ENCODE data around the gene TAMM41. TPM values are rescaled to one million over a fixed set of nuclear protein-coding genes. Genes with fewer than 3 reads are reported as not detected.

TAMM41 gene
- total RNA-seq, 2 experiments from 2014 or later, result 25.5 to 25.6 TPM

DNA sequence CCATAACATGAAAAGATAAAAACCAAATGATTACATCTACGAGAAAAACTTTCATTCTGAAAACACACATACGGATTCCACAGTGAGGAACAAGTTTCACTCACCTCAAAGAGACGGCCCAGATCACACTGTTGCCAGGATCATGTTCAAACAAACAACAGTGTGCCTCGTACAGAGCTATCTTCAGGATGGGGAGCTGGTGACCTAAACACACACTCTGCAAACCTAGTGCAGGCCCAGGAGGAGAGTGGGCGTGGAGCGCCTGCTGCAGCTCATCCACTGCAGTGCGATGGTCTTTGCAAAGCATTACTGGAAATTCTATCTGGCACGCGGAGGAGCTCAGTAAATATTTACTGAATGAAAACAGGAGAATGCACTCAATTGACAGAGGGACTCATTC is 38.5 kb downstream of the TAMM41 start:
- Mint-ChIP-seq H3K27ac (no peak overlapping the region), H3K4me1 (ENCODE audit: low read depth) (no peaks in the 10 kb centered on the region), H3K4me3 (no peak overlapping the region), H3K36me3 (peaks cover 39% of the 10 kb centered on the region), H3K9me3 (no peaks in the 10 kb centered on the region), H3K27me3 (no peaks in the 10 kb centered on the region)
- DNase-seq, result no peak
- intact Hi-C loops (cut with micrococcal nuclease), result no loop called here
- ChIA-PET POLR2A (interaction anchor here (1.0 kb wide), 1 partner anchor 38 kb away, joined by 3 read pairs; the partner anchor contains the start of gene TAMM41), CTCF (interaction anchor here (0.6 to 1.5 kb wide), 3 partner anchors 13 to 1021 kb away, joined by 3 to 4 read pairs (median 3); no protein-coding TSS in a partner anchor)

DNA sequence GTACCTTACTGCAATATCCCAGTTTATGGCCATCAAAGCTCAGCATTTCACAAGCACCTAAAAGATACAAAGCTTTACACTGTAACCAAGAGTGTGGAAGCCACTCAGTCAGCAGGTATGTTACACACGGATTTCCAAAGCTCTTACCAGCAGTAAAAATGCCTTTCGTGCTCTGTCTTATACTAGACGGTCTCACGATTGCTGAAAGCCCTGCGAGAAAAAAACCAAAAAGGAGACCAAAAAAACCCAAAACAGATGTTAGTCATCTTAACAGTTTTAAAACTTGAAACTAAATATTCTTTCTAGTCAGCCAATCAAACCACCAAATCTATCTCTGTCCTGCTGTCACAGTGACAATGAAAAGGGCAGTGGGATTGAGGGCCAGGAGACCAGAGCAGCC is 39.0 kb downstream of the TAMM41 start:
- intact Hi-C loops (cut with micrococcal nuclease), result no loop called here
- H3K27me3 Mint-ChIP-seq, result no peaks in the 10 kb centered on the region
- no peak overlapping the region for H3K4me3 Mint-ChIP-seq
- no peak for DNase-seq
- ChIA-PET POLR2A (interaction anchor here (1.0 kb wide), 1 partner anchor 39 kb away, joined by 3 read pairs; the partner anchor contains the start of gene TAMM41), CTCF (interaction anchor here (0.6 to 1.5 kb wide), 2 partner anchors 43 to 1021 kb away, joined by 3 to 4 read pairs; no protein-coding TSS in a partner anchor)
- peaks cover 44% of the 10 kb centered on the region for H3K36me3 Mint-ChIP-seq
- H3K4me1 Mint-ChIP-seq (ENCODE audit: low read depth), result no peaks in the 10 kb centered on the region
- no peak overlapping the region for H3K27ac Mint-ChIP-seq
- no peaks in the 10 kb centered on the region for H3K9me3 Mint-ChIP-seq

DNA sequence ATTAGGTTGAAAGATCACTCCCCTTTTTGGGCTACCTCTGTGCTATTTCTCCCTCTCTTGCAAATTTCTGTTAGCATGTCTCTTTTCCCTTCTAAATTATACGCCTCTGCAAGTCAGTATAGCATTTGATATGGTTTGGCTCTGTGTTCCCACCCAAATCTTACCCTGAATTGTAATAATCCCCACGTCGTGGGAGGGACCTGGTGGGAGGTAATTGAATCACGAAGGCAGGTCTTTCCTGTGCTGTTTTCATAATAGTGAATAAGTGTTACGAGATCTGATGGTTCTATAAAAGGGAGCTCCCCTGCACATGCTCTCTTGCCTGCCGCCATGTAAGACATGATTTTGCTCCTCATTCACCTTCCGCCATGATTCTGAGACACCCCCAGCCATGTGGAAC is 41.0 kb downstream of the TAMM41 start:
- no peak for DNase-seq
- Mint-ChIP-seq H3K9me3 (no peaks in the 10 kb centered on the region), H3K27me3 (no peaks in the 10 kb centered on the region), H3K4me3 (no peak overlapping the region), H3K36me3 (peaks cover 59% of the 10 kb centered on the region), H3K4me1 (ENCODE audit: low read depth) (no peaks in the 10 kb centered on the region), H3K27ac (no peak overlapping the region)
- ChIA-PET POLR2A (no interaction called here), CTCF (interaction anchor here (0.6 to 2.9 kb wide), 3 partner anchors 12 to 155 kb away, joined by 3 to 12 read pairs (median 10); no protein-coding TSS in a partner anchor)
- intact Hi-C loops (cut with micrococcal nuclease), result no loop called here

DNA sequence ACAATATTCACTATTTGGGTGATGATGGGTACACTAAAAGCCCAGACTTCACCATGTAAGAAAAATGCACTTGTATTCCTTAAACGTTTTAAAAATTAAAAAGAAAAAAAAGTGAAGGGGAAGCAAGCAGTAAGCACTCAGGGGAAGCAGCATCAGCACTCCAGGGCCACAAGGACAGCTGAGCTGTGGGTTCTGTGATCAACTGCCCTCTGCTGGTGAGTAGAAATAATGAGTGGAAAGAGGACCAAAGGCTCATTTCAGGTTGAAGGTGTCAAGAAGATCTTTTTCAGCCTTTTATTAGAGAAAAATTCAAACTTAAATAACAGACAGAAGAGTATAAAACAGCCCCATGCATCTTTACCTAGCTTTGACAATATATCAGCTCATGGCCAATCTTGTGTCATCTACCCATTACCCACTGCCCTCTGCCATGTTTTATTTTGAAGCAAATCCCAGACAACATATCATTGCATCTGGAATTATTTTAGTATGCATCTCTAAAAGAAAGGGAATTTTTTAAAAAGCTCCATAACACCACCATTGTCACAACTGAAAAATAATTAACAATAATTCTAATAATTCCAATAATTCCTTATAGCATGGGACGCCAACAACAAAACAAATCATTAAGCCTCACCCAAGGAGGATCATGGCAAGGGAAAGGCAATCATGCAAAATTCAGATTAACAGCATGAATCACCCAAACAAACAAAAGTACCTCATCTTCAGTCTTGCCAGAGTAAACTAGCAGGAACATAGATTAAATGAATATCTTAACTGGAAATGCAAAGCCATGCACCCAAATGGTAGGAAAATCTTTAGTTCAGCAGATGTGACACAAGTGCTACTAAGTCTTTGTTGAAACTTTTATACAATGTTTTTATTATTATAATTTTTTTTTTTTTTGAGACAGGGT is 42.5 kb downstream of the TAMM41 start:
- CTCF ChIA-PET, result interaction anchor here (0.6 to 2.9 kb wide), 32 partner anchors 9 to 1395 kb away, joined by 3 to 12 read pairs (median 3); no protein-coding TSS in a partner anchor
- Mint-ChIP-seq H3K36me3 (peaks cover 67% of the 10 kb centered on the region), H3K9me3 (no peaks in the 10 kb centered on the region), H3K27ac (no peak overlapping the region), H3K4me3 (no peak overlapping the region), H3K27me3 (no peaks in the 10 kb centered on the region), H3K4me1 (ENCODE audit: low read depth) (peaks cover 2% of the 10 kb centered on the region)
- intact Hi-C loops (cut with micrococcal nuclease), result loop anchor here (1.0 to 5.0 kb wide), 3 partner anchors 87 to 425 kb away; no protein-coding TSS in a partner anchor
- POLR2A ChIA-PET, result no interaction called here
- DNase-seq, result peak; percentile 42

DNA sequence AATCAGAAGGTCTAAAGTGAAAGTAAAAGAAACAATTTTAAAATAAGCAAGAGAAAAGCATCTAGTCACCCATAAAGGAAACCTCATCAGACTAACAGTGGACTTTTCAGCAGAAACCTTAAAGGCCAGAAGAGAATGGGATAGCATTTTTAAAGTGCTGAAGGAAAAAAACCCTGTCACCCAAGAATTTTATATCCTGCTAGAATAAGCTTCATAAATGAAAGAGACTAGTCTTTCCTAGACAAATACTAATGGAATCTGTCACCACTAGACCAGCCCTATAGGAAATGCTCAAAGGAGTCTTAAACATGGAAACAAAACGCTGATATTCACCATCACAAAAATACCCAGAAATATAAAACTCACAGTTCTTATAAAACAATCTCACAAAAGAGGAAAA is 46.9 kb downstream of the TAMM41 start:
- ChIA-PET POLR2A (no interaction called here), CTCF (no interaction called here)
- intact Hi-C loops (cut with micrococcal nuclease), result loop anchor here (5.0 kb wide), 1 partner anchor 82 kb away; no protein-coding TSS in a partner anchor
- Mint-ChIP-seq H3K4me1 (ENCODE audit: low read depth) (peaks cover 2% of the 10 kb centered on the region), H3K27me3 (no peaks in the 10 kb centered on the region), H3K27ac (no peak overlapping the region), H3K36me3 (peaks cover 72% of the 10 kb centered on the region), H3K4me3 (no peak overlapping the region), H3K9me3 (no peaks in the 10 kb centered on the region)
- DNase-seq, result no peak

DNA sequence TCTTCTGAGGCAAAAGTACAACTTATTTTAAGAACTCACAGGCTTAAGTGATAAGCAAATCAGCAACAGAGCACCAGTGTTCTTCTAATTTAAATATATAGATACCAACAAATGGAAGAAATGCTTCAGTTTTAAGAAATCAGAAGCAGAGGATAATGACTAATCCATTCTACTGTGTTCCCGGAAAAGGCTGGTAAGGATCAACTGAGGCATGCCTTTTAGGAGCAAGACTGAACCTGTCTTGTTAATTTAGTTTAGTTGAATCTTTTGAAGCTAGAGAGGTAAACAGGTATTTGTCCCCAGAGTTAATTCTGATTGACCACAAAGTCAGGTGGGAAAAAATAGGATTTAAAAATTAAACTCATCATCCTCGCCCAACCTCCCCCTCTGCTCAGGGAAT is 51.8 kb downstream of the TAMM41 start:
- no peak overlapping the region for H3K27ac Mint-ChIP-seq
- CTCF ChIA-PET, result interaction anchor here (2.8 kb wide), 1 partner anchor 9 kb away, joined by 12 read pairs; no protein-coding TSS in a partner anchor
- H3K4me3 Mint-ChIP-seq, result no peak overlapping the region
- POLR2A ChIA-PET, result no interaction called here
- peaks cover 53% of the 10 kb centered on the region for H3K36me3 Mint-ChIP-seq
- DNase-seq, result no peak
- H3K9me3 Mint-ChIP-seq, result no peaks in the 10 kb centered on the region
- intact Hi-C loops (cut with micrococcal nuclease), result no loop called here
- H3K4me1 Mint-ChIP-seq (ENCODE audit: low read depth), result peaks cover 2% of the 10 kb centered on the region
- no peaks in the 10 kb centered on the region for H3K27me3 Mint-ChIP-seq

DNA sequence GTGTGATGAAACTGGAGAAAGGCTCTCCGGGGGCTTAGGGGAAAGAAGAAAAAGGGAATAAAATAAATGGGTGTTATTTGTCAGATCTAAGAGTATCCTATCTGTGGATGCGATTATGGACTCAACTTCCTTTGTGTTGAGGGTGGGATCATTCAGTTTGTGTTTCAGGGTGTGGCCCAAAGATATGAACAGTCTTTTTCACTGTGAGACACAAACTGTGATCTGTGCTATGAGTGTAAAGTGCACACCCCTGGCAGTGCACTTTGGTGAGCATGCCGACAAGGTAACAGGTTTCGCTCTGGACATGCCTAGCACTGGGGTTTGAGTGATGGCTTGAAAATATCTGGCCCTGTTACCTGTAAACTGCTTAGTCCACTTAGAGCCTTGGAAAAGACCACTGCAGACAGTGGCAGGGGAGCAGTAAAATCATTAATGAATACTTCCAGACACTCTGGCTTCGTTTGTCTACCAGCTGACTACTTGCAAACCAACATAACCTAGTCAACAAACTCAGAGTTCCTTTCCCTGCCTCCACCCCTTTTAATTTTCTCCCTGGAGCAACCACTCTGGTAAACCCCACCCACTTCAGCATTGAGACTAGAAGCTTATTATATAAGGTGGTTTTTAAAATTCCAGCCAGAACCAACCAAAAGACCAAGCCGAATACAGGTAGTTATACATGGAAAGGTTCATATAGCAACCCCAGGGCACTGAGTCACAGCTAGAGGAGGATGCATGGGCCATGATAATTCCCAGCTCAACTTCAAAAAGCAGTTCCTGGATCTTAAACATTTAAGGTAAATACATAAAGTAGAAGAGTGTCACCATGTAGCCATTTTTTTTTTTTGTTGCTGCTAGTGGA is 55.1 kb downstream of the TAMM41 start:
- Mint-ChIP-seq H3K4me1 (ENCODE audit: low read depth) (no peaks in the 10 kb centered on the region), H3K27ac (no peak overlapping the region), H3K4me3 (no peak overlapping the region), H3K27me3 (no peaks in the 10 kb centered on the region), H3K36me3 (peaks cover 50% of the 10 kb centered on the region), H3K9me3 (no peaks in the 10 kb centered on the region)
- intact Hi-C loops (cut with micrococcal nuclease), result no loop called here
- POLR2A ChIA-PET, result interaction anchor here (0.6 kb wide), 1 partner anchor 14 kb away, joined by 4 read pairs; no protein-coding TSS in a partner anchor
- CTCF ChIA-PET, result no interaction called here
- DNase-seq, result no peak

DNA sequence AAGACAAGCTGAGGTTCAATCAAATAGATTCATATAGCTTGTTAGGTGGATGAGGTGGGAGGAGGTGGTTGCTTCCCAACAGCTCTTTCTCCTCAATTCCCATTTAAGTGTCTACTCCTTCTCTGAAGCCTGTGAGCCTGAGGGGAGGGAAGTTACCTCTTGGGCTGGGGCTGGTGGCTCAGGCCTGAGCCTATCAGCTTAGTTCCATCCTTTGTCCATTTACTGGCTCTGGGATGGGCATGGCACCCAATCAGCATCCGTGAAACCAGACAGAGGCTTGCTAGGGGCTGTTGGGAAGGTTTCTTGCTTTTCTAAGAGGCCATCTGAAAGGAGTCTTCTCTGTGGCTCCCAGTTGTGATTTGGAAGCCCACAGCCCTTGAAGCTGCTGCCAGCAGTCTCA is 57.3 kb downstream of the TAMM41 start:
- H3K4me3 Mint-ChIP-seq, result no peak overlapping the region
- POLR2A ChIA-PET, result no interaction called here
- H3K9me3 Mint-ChIP-seq, result no peaks in the 10 kb centered on the region
- intact Hi-C loops (cut with micrococcal nuclease), result no loop called here
- CTCF ChIA-PET, result no interaction called here
- DNase-seq, result no peak
- H3K27me3 Mint-ChIP-seq, result no peaks in the 10 kb centered on the region
- peaks cover 12% of the 10 kb centered on the region for H3K4me1 Mint-ChIP-seq (ENCODE audit: low read depth)
- H3K27ac Mint-ChIP-seq, result no peak overlapping the region
- peaks cover 47% of the 10 kb centered on the region for H3K36me3 Mint-ChIP-seq

DNA sequence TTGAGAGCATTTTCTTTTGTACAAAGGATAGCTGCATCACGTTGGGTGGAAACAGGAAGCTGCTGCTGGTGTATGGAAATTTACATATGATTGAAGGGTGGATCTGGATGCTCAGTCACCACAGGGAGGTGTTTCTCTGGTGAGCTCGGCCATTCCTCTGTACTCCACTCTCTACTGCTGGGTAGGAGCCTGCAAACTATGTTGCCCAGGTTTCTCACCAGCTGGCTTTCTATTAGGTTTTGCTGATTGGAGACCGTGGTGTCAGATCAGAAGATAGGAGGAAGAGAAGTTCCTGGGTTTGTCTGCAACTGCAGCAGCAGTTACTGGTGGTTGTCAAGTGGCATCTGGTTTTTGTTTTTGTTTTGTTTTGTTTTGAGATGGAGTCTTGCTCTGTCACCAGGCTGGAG is 61.7 kb downstream of the TAMM41 start:
- intact Hi-C loops (cut with micrococcal nuclease), result no loop called here
- ChIA-PET POLR2A (interaction anchor here (1.1 kb wide), 1 partner anchor 62 kb away, joined by 5 read pairs; the partner anchor contains the start of gene TAMM41), CTCF (interaction anchor here (1.0 to 1.3 kb wide), 2 partner anchors 19 kb away, joined by 3 read pairs; no protein-coding TSS in a partner anchor)
- peak; percentile 36 for DNase-seq
- peaks cover 33% of the 10 kb centered on the region for H3K36me3 Mint-ChIP-seq
- H3K9me3 Mint-ChIP-seq, result no peaks in the 10 kb centered on the region
- peak overlapping the region; percentile 23 for H3K4me3 Mint-ChIP-seq
- H3K4me1 Mint-ChIP-seq (ENCODE audit: low read depth), result peaks cover 14% of the 10 kb centered on the region
- H3K27ac Mint-ChIP-seq, result peak overlapping the region; percentile 66
- H3K27me3 Mint-ChIP-seq, result no peaks in the 10 kb centered on the region

DNA sequence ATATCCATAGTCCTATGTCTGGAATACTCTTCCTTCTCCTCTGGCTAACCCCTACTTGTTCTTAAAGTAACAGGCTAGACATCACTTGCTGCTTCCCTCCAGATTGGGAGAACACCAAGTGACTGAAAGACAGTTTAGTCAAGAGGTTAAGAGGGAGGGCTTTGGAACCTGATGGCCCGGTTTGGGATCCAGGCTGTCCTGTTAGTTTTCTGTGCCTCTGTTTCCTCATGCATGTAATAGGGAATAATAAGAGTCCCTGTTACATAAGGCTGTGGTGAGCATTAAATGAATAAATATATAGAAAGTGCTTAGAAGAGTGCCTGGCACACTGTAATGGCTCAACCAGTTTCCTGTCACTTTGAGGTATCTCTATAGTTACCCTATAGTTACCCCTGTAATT is 66.3 kb downstream of the TAMM41 start:
- Mint-ChIP-seq H3K4me3 (no peak overlapping the region), H3K9me3 (no peaks in the 10 kb centered on the region), H3K4me1 (ENCODE audit: low read depth) (peaks cover 9% of the 10 kb centered on the region), H3K27ac (no peak overlapping the region), H3K36me3 (peaks cover 13% of the 10 kb centered on the region), H3K27me3 (no peaks in the 10 kb centered on the region)
- POLR2A ChIA-PET, result no interaction called here
- CTCF ChIA-PET, result no interaction called here
- no peak for DNase-seq
- intact Hi-C loops (cut with micrococcal nuclease), result no loop called here

DNA sequence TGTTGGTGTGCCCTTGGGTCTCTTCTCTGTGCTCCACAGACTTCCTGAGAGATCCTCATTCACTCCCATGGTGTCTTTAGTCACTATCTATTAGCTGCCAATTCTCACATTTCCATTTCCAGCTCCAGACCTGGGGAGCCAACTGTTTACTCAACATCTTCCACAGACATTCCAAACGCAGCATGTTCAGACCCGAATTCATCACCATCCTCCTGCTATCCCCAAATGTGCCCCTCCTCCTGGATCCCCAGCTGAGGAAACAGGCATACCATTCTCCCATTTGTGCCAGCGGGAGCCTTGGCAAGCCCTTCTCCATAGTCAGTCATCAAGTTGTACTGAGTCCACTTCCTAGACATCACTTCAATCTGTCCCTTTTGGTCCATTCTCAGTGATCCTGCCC is 67.1 kb downstream of the TAMM41 start:
- H3K27ac Mint-ChIP-seq, result no peak overlapping the region
- H3K27me3 Mint-ChIP-seq, result no peaks in the 10 kb centered on the region
- POLR2A ChIA-PET, result no interaction called here
- DNase-seq, result no peak
- no peak overlapping the region for H3K4me3 Mint-ChIP-seq
- peaks cover 9% of the 10 kb centered on the region for H3K36me3 Mint-ChIP-seq
- CTCF ChIA-PET, result interaction anchor here (1.0 kb wide), 1 partner anchor 24 kb away, joined by 3 read pairs; no protein-coding TSS in a partner anchor
- intact Hi-C loops (cut with micrococcal nuclease), result no loop called here
- no peaks in the 10 kb centered on the region for H3K9me3 Mint-ChIP-seq
- H3K4me1 Mint-ChIP-seq (ENCODE audit: low read depth), result peaks cover 3% of the 10 kb centered on the region

DNA sequence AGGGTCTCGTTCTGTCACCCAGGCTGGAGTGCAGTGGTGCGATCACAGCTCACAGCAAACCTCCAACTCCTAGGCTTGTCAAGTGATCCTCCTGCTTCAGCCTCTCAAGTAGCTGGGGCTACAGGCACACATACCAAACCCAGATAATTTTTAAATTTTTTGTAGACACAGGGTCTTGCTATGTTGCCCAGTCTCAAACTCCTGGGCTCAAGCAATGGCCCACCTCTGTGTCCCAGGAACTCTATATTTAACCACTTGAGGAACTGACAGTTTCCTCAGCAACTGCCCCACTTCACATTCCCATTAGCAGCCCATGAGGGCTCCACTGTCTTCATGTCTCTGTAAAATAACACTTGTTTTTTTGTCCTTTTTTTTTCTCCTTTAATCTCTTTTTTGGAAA is 68.4 kb downstream of the TAMM41 start:
- ChIA-PET POLR2A (no interaction called here), CTCF (no interaction called here)
- Mint-ChIP-seq H3K27me3 (no peaks in the 10 kb centered on the region), H3K36me3 (peaks cover 6% of the 10 kb centered on the region), H3K27ac (no peak overlapping the region), H3K4me3 (no peak overlapping the region), H3K9me3 (no peaks in the 10 kb centered on the region), H3K4me1 (ENCODE audit: low read depth) (no peaks in the 10 kb centered on the region)
- intact Hi-C loops (cut with micrococcal nuclease), result no loop called here
- DNase-seq, result no peak
